Astrocyte of the spinal cord (primary cell): Measurements from ENCODE around the gene ZBTB40.

Experiments
- DNase-seq: peaks from one replicate; pipeline ENCODE4 v3.0.0; 2011; ENCODE audit warnings: low read depth, low spot score
- H3K4me3 ChIP-seq: 2 replicates; pipeline ENCODE4 v1.5.1; 2011; ENCODE audit warnings: low read depth, mild to moderate bottlenecking, low read length, moderate library complexity
- in situ Hi-C: cut with HindIII; loops from 2 replicates; pipeline ENCODE4 v1.10.0; 2017; ENCODE audit warnings: low sequenced_read_pairs
- TF ChIP-seq, protein P1 (sequence below): IDR thresholded peaks from 2 replicates; pipeline ENCODE4 v1.5.1; 2012; ENCODE audit warnings: low read depth, mild to moderate bottlenecking, low read length, inconsistent platforms

The ZBTB40 gene

DNA sequence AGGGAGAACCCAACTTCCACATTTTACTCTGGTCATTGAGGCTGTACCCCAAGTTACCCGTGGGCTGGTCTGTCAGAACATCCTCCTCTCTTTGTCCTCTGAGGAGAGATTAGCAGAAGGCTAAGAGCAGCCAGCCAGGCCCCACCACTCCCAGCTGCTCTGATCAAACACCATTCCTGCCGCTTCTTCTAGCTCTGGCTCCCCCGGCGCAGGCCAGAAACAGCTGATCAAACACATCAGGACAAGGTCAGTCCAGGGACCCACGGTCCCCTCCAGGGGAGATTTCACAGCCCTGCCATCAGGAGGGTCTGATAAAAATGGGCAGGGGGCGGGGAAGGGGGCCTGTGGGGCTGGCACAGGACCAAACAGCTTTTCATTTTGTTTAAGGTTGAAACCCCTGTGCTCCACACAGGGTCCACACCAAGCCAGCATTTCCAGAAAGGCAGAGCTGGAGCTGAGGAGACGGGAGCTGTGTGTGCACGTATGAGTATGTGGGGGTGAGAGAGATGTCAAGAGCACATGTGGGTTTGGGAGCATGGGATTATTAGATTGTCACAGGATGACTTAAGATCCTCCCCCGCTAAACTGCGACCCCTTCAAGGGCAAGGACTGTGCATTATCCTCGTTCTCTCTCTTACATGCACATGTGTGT, 81.7 kb downstream of the ZBTB40 start:
- no peak overlapping the region for H3K4me3 ChIP-seq
- TF ChIP-seq, protein P1, sequence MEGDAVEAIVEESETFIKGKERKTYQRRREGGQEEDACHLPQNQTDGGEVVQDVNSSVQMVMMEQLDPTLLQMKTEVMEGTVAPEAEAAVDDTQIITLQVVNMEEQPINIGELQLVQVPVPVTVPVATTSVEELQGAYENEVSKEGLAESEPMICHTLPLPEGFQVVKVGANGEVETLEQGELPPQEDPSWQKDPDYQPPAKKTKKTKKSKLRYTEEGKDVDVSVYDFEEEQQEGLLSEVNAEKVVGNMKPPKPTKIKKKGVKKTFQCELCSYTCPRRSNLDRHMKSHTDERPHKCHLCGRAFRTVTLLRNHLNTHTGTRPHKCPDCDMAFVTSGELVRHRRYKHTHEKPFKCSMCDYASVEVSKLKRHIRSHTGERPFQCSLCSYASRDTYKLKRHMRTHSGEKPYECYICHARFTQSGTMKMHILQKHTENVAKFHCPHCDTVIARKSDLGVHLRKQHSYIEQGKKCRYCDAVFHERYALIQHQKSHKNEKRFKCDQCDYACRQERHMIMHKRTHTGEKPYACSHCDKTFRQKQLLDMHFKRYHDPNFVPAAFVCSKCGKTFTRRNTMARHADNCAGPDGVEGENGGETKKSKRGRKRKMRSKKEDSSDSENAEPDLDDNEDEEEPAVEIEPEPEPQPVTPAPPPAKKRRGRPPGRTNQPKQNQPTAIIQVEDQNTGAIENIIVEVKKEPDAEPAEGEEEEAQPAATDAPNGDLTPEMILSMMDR = no peak
- in situ Hi-C loops = no loop called here
- no peak for DNase-seq

DNA sequence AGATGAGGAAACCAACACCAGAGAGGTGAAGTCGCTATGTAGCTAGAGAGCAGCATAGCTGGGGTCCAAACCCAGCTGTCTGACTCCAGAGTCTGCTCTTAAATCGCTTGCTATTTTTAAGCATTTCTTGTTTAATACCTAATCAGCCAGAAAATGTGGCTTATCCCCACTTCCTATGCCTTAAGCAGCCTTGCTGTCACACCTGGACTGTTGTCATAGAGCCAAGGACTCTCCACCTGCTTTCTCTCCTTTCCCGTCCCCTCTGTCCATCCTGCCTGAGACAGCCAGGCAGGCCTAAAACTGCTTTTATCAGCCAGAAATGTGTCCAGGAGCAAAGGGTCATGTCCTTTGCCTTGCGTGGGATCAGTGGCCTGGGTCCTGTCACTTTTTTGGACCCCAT, 83.3 kb downstream of the ZBTB40 start:
- TF ChIP-seq, protein P1 = no peak
- no peak overlapping the region for H3K4me3 ChIP-seq
- in situ Hi-C loops = no loop called here
- no peak for DNase-seq

- TF ChIP-seq, protein P1 = no peak
- H3K4me3 ChIP-seq = no peak overlapping the region
- DNase-seq = no peak
- in situ Hi-C loops = no loop called here
Observed at GRCh38 chr1:22535399-22535798, 83.7 kb downstream of the ZBTB40 start.

- TF ChIP-seq, protein P1 = no peak
- in situ Hi-C loops = no loop called here
- no peak overlapping the region for H3K4me3 ChIP-seq
- DNase-seq = no peak
Observed at GRCh38 chr1:22536506-22536905, 84.9 kb downstream of the ZBTB40 start.

GRCh38 chr1:22537441-22538139, 85.9 kb downstream of the ZBTB40 start:
- no peak overlapping the region for H3K4me3 ChIP-seq
- TF ChIP-seq, protein P1 = no peak
- no peak for DNase-seq
- in situ Hi-C loops = no loop called here

- in situ Hi-C loops = no loop called here
- TF ChIP-seq, protein P1 = no peak
Observed at GRCh38 chr1:22539510-22540118, 88.0 kb downstream of the ZBTB40 start.

More at GRCh38 chr1:22539510-22540118, 88.0 kb downstream of the ZBTB40 start:
- no peak overlapping the region for H3K4me3 ChIP-seq
- no peak for DNase-seq
